ENCODE results near the gene MEIOB.

Gene MEIOB

GRCh38 chr16:1792836-1793577 is 79.0 kb downstream of the MEIOB start:
- no peak for TF ChIP-seq CTCF (IDR thresholded peaks at IDR 0.05; ENCODE audit: low read depth, low read length, missing control alignments)
- DNase-seq (ENCODE audit: low read depth), result no peak
- in situ Hi-C loops (cut with HindIII; ENCODE audit: low sequenced_read_pairs), result no loop called here
- H3K4me3 ChIP-seq (ENCODE audit: low read depth, low read length), result no peak overlapping the region

DNA sequence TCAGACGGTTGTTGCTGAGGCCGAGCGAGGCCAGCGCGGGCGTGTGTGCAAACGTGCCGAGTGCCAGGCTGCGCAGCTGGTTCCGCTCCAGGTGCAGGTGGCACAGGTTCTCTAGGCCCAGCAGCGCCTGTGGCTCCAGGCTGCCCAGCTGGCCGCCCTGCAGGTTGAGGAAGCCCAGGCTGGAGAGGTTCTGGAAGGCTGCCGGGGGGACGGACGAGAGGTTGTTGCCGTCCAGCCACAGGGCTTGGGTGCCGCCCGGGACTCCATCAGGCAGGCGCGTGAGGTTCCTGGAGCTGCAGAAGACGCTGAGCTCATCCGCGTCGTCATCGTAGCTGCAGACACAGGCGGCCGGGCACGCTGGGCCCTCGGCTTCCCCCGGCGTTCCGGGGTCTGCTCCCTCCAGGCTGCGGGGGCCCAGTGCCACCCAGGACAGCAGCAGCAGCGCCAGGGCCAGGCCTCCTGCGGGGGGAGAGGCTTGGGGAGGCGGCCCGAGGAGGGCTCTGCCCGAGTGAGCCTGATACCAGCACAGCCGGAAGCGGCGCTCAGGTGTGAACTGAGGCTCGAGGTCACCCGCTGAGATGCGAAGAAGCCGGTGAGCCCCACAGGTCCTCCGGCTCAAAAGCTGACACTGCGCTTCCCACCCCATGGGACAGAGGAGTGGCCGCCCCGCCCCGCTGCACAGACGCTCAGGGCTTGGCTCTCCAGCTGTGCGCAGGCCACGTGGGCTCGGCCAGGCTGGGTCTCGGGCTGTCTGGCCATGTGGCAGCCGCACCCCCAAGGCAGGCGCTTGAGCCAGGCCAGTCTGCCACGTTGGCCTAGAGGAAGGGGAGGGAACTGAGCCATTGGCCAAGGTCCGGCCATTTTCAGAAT is 79.8 kb downstream of the MEIOB start:
- in situ Hi-C loops (cut with HindIII; ENCODE audit: low sequenced_read_pairs), result no loop called here
- no peak overlapping the region for H3K4me3 ChIP-seq (ENCODE audit: low read depth, low read length)
- no peak for TF ChIP-seq CTCF (IDR thresholded peaks at IDR 0.05; ENCODE audit: low read depth, low read length, missing control alignments)
- no peak for DNase-seq (ENCODE audit: low read depth)

DNA sequence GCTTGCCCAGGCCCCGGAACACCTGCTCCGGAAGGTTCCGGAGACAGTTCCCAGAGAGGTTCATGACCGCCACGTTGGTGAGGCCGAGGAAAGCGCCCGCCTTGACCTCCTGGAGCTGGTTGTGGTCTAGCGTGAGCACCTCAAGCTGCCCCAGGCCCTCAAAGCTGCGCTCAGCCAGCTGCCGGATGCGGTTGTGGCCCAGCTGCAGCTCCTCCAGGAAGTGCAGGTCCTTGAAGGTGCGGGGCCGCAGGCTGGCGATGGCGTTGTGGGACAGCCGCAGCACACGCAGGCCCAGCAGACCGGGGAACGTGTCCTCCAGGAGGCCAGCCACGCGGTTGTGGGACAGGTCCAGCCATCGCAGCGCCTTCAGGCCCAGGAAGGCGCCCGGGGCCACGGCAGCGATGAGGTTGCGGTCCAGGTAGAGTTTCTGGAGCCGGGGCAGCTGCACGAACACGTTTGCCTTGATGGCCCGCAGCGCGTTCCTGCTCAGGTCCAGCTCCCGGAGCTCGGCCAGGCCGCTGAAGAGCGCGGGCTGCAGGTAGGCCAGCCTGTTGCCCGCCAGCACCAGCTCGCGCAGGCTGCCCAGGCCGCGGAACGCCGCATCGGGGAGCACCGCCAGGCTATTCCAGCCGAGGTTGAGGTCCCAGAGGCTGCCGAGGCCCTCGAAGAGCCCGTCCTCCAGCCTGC is 80.6 kb downstream of the MEIOB start:
- in situ Hi-C loops (cut with HindIII; ENCODE audit: low sequenced_read_pairs), result no loop called here
- no peak overlapping the region for H3K4me3 ChIP-seq (ENCODE audit: low read depth, low read length)
- no peak for TF ChIP-seq CTCF (IDR thresholded peaks at IDR 0.05; ENCODE audit: low read depth, low read length, missing control alignments)
- DNase-seq (ENCODE audit: low read depth), result no peak

GRCh38 chr16:1790611-1791255 is 81.2 kb downstream of the MEIOB start:
- no peak overlapping the region for H3K4me3 ChIP-seq (ENCODE audit: low read depth, low read length)
- TF ChIP-seq CTCF (IDR thresholded peaks at IDR 0.05; ENCODE audit: low read depth, low read length, missing control alignments), result no peak
- no peak for DNase-seq (ENCODE audit: low read depth)
- in situ Hi-C loops (cut with HindIII; ENCODE audit: low sequenced_read_pairs), result no loop called here

- in situ Hi-C loops (cut with HindIII; ENCODE audit: low sequenced_read_pairs), result no loop called here
- DNase-seq (ENCODE audit: low read depth), result no peak
- no peak overlapping the region for H3K4me3 ChIP-seq (ENCODE audit: low read depth, low read length)
- TF ChIP-seq CTCF (IDR thresholded peaks at IDR 0.05; ENCODE audit: low read depth, low read length, missing control alignments), result no peak
Observed at GRCh38 chr16:1790261-1790610, 81.7 kb downstream of the MEIOB start.

DNA sequence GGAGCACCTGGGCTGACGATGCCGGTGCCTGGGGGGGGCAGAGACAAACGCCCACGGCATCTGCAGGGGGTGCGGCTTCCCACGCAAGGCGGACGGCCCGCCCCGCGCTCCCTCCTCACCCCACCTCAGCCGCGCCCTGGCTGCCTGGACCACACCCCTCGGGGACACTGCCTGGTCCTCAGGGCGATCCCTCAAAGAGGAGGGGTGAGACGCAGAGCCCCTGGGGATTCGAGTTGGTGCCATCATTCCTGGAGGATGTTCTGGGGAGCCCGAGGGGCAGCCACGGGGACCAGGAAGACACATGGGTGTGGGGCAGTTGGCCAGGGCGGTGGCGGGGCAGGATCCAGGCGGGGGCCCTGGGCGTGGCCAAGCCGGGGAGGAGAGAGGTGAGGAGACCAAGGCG is 82.3 kb downstream of the MEIOB start:
- DNase-seq (ENCODE audit: low read depth), result no peak
- no peak overlapping the region for H3K4me3 ChIP-seq (ENCODE audit: low read depth, low read length)
- in situ Hi-C loops (cut with HindIII; ENCODE audit: low sequenced_read_pairs), result no loop called here
- TF ChIP-seq CTCF (IDR thresholded peaks at IDR 0.05; ENCODE audit: low read depth, low read length, missing control alignments), result no peak
